HCT116 (cell line): Measurements from ENCODE around the gene ZNF621.

Experiments
- CEBPB ChIP-seq: IDR thresholded peaks from 2 replicates; pipeline ENCODE4 v1.6.1; 2012; ENCODE audit warnings: low read depth
- EZH2 ChIP-seq: fragments of 200-600 bp; sonication (generic); IDR thresholded peaks from 2 replicates; pipeline ENCODE4 v1.6.1; 2017; ENCODE audit warnings: antibody characterized with exemption, mixed run types
- JUND ChIP-seq: IDR thresholded peaks from 2 replicates; pipeline ENCODE4 v1.6.1; 2012
- POLR2A ChIP-seq: IDR thresholded peaks from 2 replicates; pipeline ENCODE4 v1.7.0; 2011; ENCODE audit warnings: borderline replicate concordance; ENCODE audit not compliant: insufficient read depth, insufficient read length; ENCODE audit errors: extremely low read depth
- RAD21 ChIP-seq: IDR thresholded peaks from 2 replicates; pipeline ENCODE4 v1.6.1; 2012; ENCODE audit warnings: low read depth, mild to moderate bottlenecking
- SIN3A ChIP-seq: IDR thresholded peaks from 2 replicates; pipeline ENCODE4 v1.6.1; 2012; ENCODE audit warnings: low read depth
- SRF ChIP-seq: IDR thresholded peaks from 2 replicates; pipeline ENCODE4 v1.6.1; 2012; ENCODE audit warnings: low read depth
- ZNF274 ChIP-seq: fragments of 200-500 bp; sonication (Bioruptor generic); IDR thresholded peaks from 2 replicates; pipeline ENCODE4 v1.6.1; 2014; ENCODE audit warnings: mild to moderate bottlenecking, low read depth, low read length, inconsistent platforms
- TF ChIP-seq, protein P1 (sequence below), 3 experiments: fragments of 200-600 bp in 1 of 3; sonication (generic) in 1 of 3; IDR thresholded peaks in 2 of 3; conservative IDR thresholded peaks in 1 of 3; 2 replicates each; pipeline ENCODE4 v1.5.1; 2012 to 2017; ENCODE audit warnings: low read depth in 2 of 3, low read length in 2 of 3, antibody characterized with exemption in 1 of 3, borderline replicate concordance in 1 of 3, control low read depth in 1 of 3, mild to moderate bottlenecking in 1 of 3, mixed read lengths in 1 of 3, mixed run types in 1 of 3, moderate library complexity in 1 of 3; ENCODE audit not compliant: insufficient read depth in 1 of 3
- TF ChIP-seq, protein P2 (sequence below): IDR thresholded peaks from 2 replicates; pipeline ENCODE4 v1.6.1; 2012

DNA sequence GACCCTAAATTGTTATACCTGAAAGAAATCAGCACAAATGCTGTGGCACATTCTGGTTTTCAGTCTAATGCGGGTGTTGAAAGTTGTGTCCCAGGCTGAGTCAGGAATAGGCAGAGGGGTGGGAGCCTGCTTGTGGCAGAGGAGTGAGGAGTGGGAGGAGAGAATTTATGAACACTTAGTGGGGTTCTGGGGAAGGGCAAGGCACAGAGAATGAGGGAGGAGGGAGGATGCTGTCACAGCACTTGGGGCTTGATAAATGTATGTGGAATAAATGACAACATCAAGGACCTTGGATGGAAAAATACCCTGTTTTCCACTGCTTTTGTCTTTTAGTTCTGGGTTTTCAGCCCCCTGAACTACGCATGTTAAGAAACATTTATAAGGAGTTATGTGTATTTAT lies 49.3 kb downstream of the ZNF621 start:
- TF ChIP-seq, protein P1, sequence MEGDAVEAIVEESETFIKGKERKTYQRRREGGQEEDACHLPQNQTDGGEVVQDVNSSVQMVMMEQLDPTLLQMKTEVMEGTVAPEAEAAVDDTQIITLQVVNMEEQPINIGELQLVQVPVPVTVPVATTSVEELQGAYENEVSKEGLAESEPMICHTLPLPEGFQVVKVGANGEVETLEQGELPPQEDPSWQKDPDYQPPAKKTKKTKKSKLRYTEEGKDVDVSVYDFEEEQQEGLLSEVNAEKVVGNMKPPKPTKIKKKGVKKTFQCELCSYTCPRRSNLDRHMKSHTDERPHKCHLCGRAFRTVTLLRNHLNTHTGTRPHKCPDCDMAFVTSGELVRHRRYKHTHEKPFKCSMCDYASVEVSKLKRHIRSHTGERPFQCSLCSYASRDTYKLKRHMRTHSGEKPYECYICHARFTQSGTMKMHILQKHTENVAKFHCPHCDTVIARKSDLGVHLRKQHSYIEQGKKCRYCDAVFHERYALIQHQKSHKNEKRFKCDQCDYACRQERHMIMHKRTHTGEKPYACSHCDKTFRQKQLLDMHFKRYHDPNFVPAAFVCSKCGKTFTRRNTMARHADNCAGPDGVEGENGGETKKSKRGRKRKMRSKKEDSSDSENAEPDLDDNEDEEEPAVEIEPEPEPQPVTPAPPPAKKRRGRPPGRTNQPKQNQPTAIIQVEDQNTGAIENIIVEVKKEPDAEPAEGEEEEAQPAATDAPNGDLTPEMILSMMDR (IDR thresholded peaks at IDR 0.05 in 2 of 3, conservative IDR thresholded peaks at IDR 0.05 in 1 of 3; ENCODE audit: borderline replicate concordance in 1 of 3, insufficient read depth in 1 of 3, low read depth in 2 of 3, low read length in 2 of 3), result no peak
- TF ChIP-seq RAD21 (no peak), SIN3A (no peak), EZH2 (no peak), POLR2A (no peak), CEBPB (no peak), ZNF274 (no peak), JUND (no peak), SRF (no peak)
- TF ChIP-seq, protein P2, sequence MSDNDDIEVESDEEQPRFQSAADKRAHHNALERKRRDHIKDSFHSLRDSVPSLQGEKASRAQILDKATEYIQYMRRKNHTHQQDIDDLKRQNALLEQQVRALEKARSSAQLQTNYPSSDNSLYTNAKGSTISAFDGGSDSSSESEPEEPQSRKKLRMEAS, result no peak
